Fibroblast of villous mesenchyme (primary cell): ENCODE results near the gene UBA52. TPM values are rescaled to one million over a fixed set of nuclear protein-coding genes. Genes with fewer than 3 reads are reported as not detected.

Experiments used
- DNase-seq: peaks from one replicate; pipeline ENCODE4 v3.0.0-alpha.2; 2010; ENCODE audit warnings: low read depth
- H3K4me3 ChIP-seq: 2 replicates; pipeline ENCODE4 v1.5.1; 2011; ENCODE audit warnings: low read depth, mild to moderate bottlenecking, low read length
- total RNA-seq: library from RNA; depleted of rRNA; stranded (reverse); fragments of >200 nt; gene quantifications from 2 replicates; pipeline ENCODE4 v1.2.3, GENCODE V29; 2012
- TF ChIP-seq, protein P1 (sequence below): IDR thresholded peaks from 2 replicates; pipeline ENCODE4 v1.5.1; 2012; ENCODE audit warnings: low read depth, mild to moderate bottlenecking, low read length; ENCODE audit not compliant: insufficient read depth

UBA52 gene
- total RNA-seq, 1 donor = 357 TPM

GRCh38 chr19:18568367-18568766 is 3.3 kb upstream of the UBA52 start:
- H3K4me3 ChIP-seq = no peak overlapping the region
- DNase-seq = no peak
- TF ChIP-seq, protein P1, sequence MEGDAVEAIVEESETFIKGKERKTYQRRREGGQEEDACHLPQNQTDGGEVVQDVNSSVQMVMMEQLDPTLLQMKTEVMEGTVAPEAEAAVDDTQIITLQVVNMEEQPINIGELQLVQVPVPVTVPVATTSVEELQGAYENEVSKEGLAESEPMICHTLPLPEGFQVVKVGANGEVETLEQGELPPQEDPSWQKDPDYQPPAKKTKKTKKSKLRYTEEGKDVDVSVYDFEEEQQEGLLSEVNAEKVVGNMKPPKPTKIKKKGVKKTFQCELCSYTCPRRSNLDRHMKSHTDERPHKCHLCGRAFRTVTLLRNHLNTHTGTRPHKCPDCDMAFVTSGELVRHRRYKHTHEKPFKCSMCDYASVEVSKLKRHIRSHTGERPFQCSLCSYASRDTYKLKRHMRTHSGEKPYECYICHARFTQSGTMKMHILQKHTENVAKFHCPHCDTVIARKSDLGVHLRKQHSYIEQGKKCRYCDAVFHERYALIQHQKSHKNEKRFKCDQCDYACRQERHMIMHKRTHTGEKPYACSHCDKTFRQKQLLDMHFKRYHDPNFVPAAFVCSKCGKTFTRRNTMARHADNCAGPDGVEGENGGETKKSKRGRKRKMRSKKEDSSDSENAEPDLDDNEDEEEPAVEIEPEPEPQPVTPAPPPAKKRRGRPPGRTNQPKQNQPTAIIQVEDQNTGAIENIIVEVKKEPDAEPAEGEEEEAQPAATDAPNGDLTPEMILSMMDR = no peak

DNA sequence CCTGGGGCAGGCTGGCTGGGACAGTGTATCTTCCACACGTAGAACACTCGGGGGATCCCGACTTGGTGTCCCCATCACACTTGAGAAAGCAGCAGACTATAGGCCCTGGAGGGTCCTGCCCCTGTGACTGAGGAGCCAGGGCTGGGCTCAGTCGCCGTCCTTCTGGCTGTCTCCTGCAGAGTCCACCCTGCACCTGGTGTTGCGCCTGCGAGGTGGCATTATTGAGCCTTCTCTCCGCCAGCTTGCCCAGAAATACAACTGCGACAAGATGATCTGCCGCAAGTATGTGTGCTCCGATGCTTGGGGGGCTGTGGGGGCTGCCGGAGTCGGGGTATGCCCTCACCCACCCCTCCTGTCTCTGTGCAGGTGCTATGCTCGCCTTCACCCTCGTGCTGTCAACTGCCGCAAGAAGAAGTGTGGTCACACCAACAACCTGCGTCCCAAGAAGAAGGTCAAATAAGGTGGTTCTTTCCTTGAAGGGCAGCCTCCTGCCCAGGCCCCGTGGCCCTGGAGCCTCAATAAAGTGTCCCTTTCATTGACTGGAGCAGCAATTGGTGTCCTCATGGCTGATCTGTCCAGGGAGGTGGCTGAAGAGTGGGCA is 3.1 kb downstream of the UBA52 start:
- no peak for DNase-seq
- H3K4me3 ChIP-seq = no peak overlapping the region
- TF ChIP-seq, protein P1 = no peak

DNA sequence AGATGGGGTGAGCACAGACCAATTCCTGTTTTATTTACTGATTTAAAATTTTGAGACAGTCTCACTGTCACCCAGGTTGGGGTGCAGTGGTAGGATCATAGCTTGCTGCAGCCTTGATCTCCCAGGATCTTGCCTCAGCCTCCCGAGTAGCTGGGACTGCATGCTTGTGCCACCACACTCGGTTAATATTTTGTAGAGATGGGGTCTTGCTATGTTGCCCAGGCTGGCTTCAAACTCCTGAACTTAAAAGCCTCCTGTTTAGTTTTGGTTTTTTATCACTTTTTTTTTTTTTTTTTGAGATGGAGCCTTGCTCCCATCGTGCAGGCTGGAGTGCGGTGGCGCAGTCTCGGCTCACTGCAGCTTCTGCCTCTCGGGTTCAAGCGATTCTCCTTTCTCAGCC is 4.7 kb downstream of the UBA52 start:
- no peak overlapping the region for H3K4me3 ChIP-seq
- DNase-seq = no peak
- TF ChIP-seq, protein P1 = no peak

- no peak overlapping the region for H3K4me3 ChIP-seq
- TF ChIP-seq, protein P1 = no peak
- no peak for DNase-seq
Measured at GRCh38 chr19:18577365-18577914, 5.8 kb downstream of the UBA52 start.

DNA sequence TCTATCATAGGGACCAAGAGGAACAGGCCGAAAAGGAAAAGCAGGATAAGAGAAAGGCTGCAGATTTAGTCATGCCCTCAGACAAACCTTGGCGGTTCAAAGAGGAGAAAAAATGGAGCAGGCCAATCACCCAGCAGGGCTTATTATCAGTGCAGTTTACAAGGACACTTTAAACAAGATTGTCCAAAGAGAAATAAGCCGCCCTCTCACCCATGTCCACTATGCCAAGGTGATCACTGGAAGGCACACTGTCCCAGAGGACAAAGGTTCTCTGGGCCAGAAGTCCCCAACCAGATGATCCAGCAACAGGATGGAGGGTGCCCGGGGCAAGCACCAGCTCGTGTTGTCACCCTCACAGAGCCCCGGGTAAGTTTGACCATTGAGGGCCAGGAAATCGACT is 8.7 kb downstream of the UBA52 start:
- DNase-seq = no peak
- TF ChIP-seq, protein P1 = no peak
- no peak overlapping the region for H3K4me3 ChIP-seq

GRCh38 chr19:18586306-18586705 is 14.6 kb downstream of the UBA52 start:
- no peak for DNase-seq
- TF ChIP-seq, protein P1 = no peak

DNA sequence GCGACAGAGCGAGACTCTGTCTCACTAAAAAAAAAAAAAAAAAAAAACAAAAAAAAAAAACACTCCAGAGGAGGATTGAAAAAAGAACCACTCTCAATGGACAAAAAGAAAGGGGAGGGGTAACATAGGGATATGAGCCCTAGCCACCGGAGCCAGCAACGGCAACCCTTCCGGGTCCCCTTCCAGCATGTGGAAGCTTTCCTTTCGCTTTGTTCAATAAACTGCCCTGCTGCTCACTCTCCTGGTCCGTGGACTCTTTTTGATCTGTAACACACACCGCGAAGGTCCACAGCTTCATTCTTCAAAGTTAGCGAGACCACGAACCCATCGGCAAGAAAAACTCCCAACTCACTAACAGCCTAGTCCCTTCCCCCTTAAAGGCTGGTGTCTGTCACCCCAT is 15.9 kb downstream of the UBA52 start:
- no peak overlapping the region for H3K4me3 ChIP-seq
- TF ChIP-seq, protein P1 = no peak
- DNase-seq = no peak

More at GRCh38 chr19:18586306-18586705, 14.6 kb downstream of the UBA52 start:
- H3K4me3 ChIP-seq = no peak overlapping the region
